Astrocyte of the cerebellum (primary cell): ENCODE data around the gene ANAPC5.
"Not testable (repeated sequence)": the region's sequence is repeated elsewhere in the genome, so short reads cannot be mapped to it uniquely, and the experiment has no call there.

Experiments used
- DNase-seq: peaks from one replicate; pipeline ENCODE4 v3.0.0-alpha.2; 2011; ENCODE audit warnings: low read depth
- H3K4me3 ChIP-seq: 2 replicates; pipeline ENCODE4 v1.5.1; 2011; ENCODE audit warnings: mild to moderate bottlenecking, low read depth, low read length, moderate library complexity
- CTCF ChIP-seq: IDR thresholded peaks from 2 replicates; pipeline ENCODE4 v1.5.1; 2012; ENCODE audit warnings: low read length, low read depth, moderate library complexity, mild to moderate bottlenecking; ENCODE audit errors: missing control alignments
- in situ Hi-C: cut with HindIII; loops from 2 replicates; pipeline ENCODE4 v1.10.0; 2017; ENCODE audit warnings: low sequenced_read_pairs

The ANAPC5 gene

GRCh38 chr12:121378736-121379135 is 26.5 kb upstream of the ANAPC5 start:
- DNase-seq, result no peak
- no peak overlapping the region for H3K4me3 ChIP-seq
- in situ Hi-C loops, result no loop called here
- no peak for TF ChIP-seq CTCF

GRCh38 chr12:121376754-121377697 is 24.8 kb upstream of the ANAPC5 start:
- TF ChIP-seq CTCF, result no peak
- in situ Hi-C loops, result no loop called here
- no peak for DNase-seq
- H3K4me3 ChIP-seq, result no peak overlapping the region

GRCh38 chr12:121374945-121375584 is 22.9 kb upstream of the ANAPC5 start:
- in situ Hi-C loops, H3K4me3 ChIP-seq, DNase-seq: not testable (repeated sequence)

- DNase-seq, H3K4me3 ChIP-seq, in situ Hi-C loops: not testable (repeated sequence)
Measured at GRCh38 chr12:121374336-121374735, 22.1 kb upstream of the ANAPC5 start.

GRCh38 chr12:121373755-121374154 is 21.5 kb upstream of the ANAPC5 start:
- TF ChIP-seq CTCF, result no peak
- H3K4me3 ChIP-seq, result no peak overlapping the region
- in situ Hi-C loops, result no loop called here
- DNase-seq, result no peak

GRCh38 chr12:121371404-121371803 is 19.2 kb upstream of the ANAPC5 start:
- no peak overlapping the region for H3K4me3 ChIP-seq
- DNase-seq, result no peak
- in situ Hi-C loops, result no loop called here
- TF ChIP-seq CTCF, result no peak

GRCh38 chr12:121366063-121366459 is 13.8 kb upstream of the ANAPC5 start:
- no peak overlapping the region for H3K4me3 ChIP-seq
- no peak for TF ChIP-seq CTCF
- in situ Hi-C loops, result loop anchor here (5.0 kb wide), 1 partner anchor 41 kb away; no protein-coding TSS in a partner anchor
- no peak for DNase-seq
